Measurements from ENCODE around the gene TBC1D7.

GRCh38 chr6:13295576-13295975 is 32.8 kb downstream of the TBC1D7 start:
- TF ChIP-seq, protein P1, sequence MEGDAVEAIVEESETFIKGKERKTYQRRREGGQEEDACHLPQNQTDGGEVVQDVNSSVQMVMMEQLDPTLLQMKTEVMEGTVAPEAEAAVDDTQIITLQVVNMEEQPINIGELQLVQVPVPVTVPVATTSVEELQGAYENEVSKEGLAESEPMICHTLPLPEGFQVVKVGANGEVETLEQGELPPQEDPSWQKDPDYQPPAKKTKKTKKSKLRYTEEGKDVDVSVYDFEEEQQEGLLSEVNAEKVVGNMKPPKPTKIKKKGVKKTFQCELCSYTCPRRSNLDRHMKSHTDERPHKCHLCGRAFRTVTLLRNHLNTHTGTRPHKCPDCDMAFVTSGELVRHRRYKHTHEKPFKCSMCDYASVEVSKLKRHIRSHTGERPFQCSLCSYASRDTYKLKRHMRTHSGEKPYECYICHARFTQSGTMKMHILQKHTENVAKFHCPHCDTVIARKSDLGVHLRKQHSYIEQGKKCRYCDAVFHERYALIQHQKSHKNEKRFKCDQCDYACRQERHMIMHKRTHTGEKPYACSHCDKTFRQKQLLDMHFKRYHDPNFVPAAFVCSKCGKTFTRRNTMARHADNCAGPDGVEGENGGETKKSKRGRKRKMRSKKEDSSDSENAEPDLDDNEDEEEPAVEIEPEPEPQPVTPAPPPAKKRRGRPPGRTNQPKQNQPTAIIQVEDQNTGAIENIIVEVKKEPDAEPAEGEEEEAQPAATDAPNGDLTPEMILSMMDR (conservative IDR thresholded peaks at IDR 0.05): no peak
- no peak for TF ChIP-seq EZH2 (IDR thresholded peaks at IDR 0.05; ENCODE audit: low read depth)

Measured in PC-9 (cell line).